Mesenchymal stem cell (in vitro differentiated cells and primary cell): ENCODE measurements around the gene THADA.

Experiments
- DNase-seq: peaks from one replicate; pipeline ENCODE4 v3.0.0-alpha.2; 2013
- H2AFZ ChIP-seq: one replicate; pipeline ENCODE4 v1.6.1; 2013; ENCODE audit warnings: low read depth, mild to moderate bottlenecking, control low read depth, inconsistent platforms, low read length, moderate library complexity
- H2AK5ac ChIP-seq: 2 replicates; pipeline ENCODE4 v1.6.1; 2013; ENCODE audit warnings: low read length, moderate library complexity, mild to moderate bottlenecking, inconsistent platforms; ENCODE audit not compliant: severe bottlenecking
- H2BK120ac ChIP-seq: one replicate; pipeline ENCODE4 v1.6.1; 2013; ENCODE audit warnings: low read depth, mild to moderate bottlenecking, inconsistent platforms, low read length, moderate library complexity
- H2BK12ac ChIP-seq, 2 experiments: one replicate each; pipeline ENCODE4 v1.6.1; 2013; ENCODE audit warnings: inconsistent platforms in 2 of 2, low read length in 2 of 2, mild to moderate bottlenecking in 2 of 2, moderate library complexity in 2 of 2, control low read depth in 1 of 2
- H2BK15ac ChIP-seq: one replicate; pipeline ENCODE4 v1.6.1; 2013; ENCODE audit warnings: mild to moderate bottlenecking, low read depth, inconsistent platforms; ENCODE audit not compliant: poor library complexity, severe bottlenecking
- H2BK5ac ChIP-seq: 2 replicates; pipeline ENCODE4 v1.6.1; 2013; ENCODE audit warnings: low read depth, mild to moderate bottlenecking, low read length, control low read depth, inconsistent platforms; ENCODE audit not compliant: poor library complexity, severe bottlenecking
- H3K14ac ChIP-seq, 2 experiments: one replicate each; pipeline ENCODE4 v1.6.1; 2013; ENCODE audit warnings: inconsistent platforms in 2 of 2, low read length in 2 of 2, control low read depth in 1 of 2, mild to moderate bottlenecking in 1 of 2, moderate library complexity in 1 of 2
- H3K18ac ChIP-seq, 2 experiments: one replicate each; pipeline ENCODE4 v1.6.1; 2013; ENCODE audit warnings: inconsistent platforms in 2 of 2, low read length in 2 of 2, control low read depth in 1 of 2, low read depth in 1 of 2, mild to moderate bottlenecking in 1 of 2
- H3K23ac ChIP-seq, 2 experiments: one replicate each; pipeline ENCODE4 v1.6.1; 2013; ENCODE audit warnings: inconsistent platforms in 2 of 2, low read length in 2 of 2, mild to moderate bottlenecking in 2 of 2, moderate library complexity in 2 of 2, control low read depth in 1 of 2
- H3K27ac ChIP-seq: 2 replicates; pipeline ENCODE4 v1.5.1; 2013; ENCODE audit warnings: mild to moderate bottlenecking, moderate library complexity, low read length, control low read depth, inconsistent platforms; ENCODE audit not compliant: poor library complexity, severe bottlenecking
- H3K27me3 ChIP-seq, 2 experiments: 2 replicates each; pipeline versions ENCODE4 v1.6.1 to v1.7.0; 2013; ENCODE audit warnings: low read length in 2 of 2, mild to moderate bottlenecking in 2 of 2, moderate library complexity in 2 of 2, control low read depth in 1 of 2, inconsistent platforms in 1 of 2; ENCODE audit not compliant: control insufficient read depth in 1 of 2, insufficient read depth in 1 of 2
- H3K36me3 ChIP-seq, 2 experiments: 2 replicates each; pipeline versions ENCODE4 v1.6.1 to v1.7.0; 2013; ENCODE audit warnings: low read length in 2 of 2, control low read depth in 1 of 2, inconsistent platforms in 1 of 2, low read depth in 1 of 2, mild to moderate bottlenecking in 1 of 2; ENCODE audit not compliant: insufficient read depth in 2 of 2, control insufficient read depth in 1 of 2
- H3K4ac ChIP-seq, 2 experiments: one replicate each; pipeline ENCODE4 v1.6.1; 2013; ENCODE audit warnings: inconsistent platforms in 2 of 2, low read length in 2 of 2, mild to moderate bottlenecking in 2 of 2, moderate library complexity in 2 of 2, control low read depth in 1 of 2, low read depth in 1 of 2
- H3K4me1 ChIP-seq: 2 replicates; pipeline ENCODE4 v1.6.1; 2013; ENCODE audit warnings: low read depth, low read length, control low read depth; ENCODE audit not compliant: control insufficient read depth, insufficient read depth
- H3K4me2 ChIP-seq: 2 replicates; pipeline ENCODE4 v1.6.1; 2013; ENCODE audit warnings: low read length, mild to moderate bottlenecking, inconsistent platforms; ENCODE audit not compliant: poor library complexity, severe bottlenecking
- H3K4me3 ChIP-seq, 2 experiments: 2 replicates each; pipeline versions ENCODE4 v1.5.1 to v1.7.0; 2013; ENCODE audit warnings: low read length in 2 of 2, mild to moderate bottlenecking in 2 of 2, control low read depth in 1 of 2, low read depth in 1 of 2; ENCODE audit not compliant: insufficient read depth in 1 of 2
- H3K79me1 ChIP-seq: replicated peaks from 2 replicates; pipeline ENCODE4 v1.6.1; 2013; ENCODE audit warnings: mild to moderate bottlenecking, control low read depth, low read length, inconsistent platforms; ENCODE audit not compliant: poor library complexity, severe bottlenecking
- H3K9ac ChIP-seq: 2 replicates; pipeline ENCODE4 v1.7.0; 2013; ENCODE audit warnings: mild to moderate bottlenecking, low read length, moderate library complexity
- H3K9me3 ChIP-seq: 2 replicates; pipeline ENCODE4 v1.7.0; 2013; ENCODE audit warnings: mild to moderate bottlenecking, low read length; ENCODE audit not compliant: control insufficient read depth
- H4K8ac ChIP-seq: one replicate; pipeline ENCODE4 v1.6.1; 2013; ENCODE audit warnings: inconsistent platforms, mild to moderate bottlenecking, low read length, moderate library complexity
- H4K91ac ChIP-seq: one replicate; pipeline ENCODE4 v1.6.1; 2013; ENCODE audit warnings: mild to moderate bottlenecking, low read length, inconsistent platforms
- WGBS: methylation state at CpG from one replicate; pipeline ENCODE4 v1.1.7; 2013; ENCODE audit warnings: mixed read lengths; 5-methylcytosine and 5-hydroxymethylcytosine counted together

The THADA gene

DNA sequence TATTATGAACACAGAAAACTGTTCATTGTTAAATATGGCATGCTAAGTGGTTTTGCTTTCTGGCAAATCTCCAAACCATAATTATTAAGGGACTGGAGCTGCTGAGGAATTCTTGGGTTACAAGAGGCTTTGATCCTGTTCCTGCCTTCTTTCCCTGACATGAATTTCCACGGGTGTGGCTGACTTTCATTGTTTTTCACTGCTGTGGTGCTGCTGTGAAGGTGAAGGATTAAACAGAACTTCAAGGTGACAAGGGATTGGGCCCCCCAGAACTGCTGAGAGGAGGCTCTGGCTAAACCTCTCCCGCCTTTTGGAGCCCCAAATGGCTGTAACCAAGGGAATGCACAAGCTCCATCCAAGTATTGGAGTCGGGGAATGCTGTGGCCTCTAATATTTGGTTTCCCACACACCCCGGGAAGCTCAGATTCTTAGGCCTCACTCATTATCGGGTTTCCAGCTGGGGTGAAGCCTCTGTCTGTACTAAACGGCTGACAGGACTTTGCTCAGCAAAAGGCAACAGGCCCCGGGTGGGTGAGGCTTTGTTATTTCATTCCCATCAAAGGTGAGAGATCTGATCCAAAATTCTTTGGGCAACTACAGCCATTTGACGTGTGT, 340.4 kb downstream of the THADA start:
- Histone ChIP-seq H3K4me1 (peaks cover 8% of the 10 kb centered on the region), H3K23ac (no peak overlapping the region), H3K18ac (no peak overlapping the region), H3K9me3 (no peaks in the 10 kb centered on the region), H3K36me3 (peaks cover 3 to 11% of the 10 kb centered on the region in 2 experiments), H2BK12ac (no peak overlapping the region), H3K27me3 (no peaks in the 10 kb centered on the region), H3K4me3 (no peak overlapping the region), H3K79me1 (no peaks in the 10 kb centered on the region), H4K8ac (no peak overlapping the region), H2BK120ac (no peak overlapping the region), H3K4ac (no peak overlapping the region), H2AFZ (no peak overlapping the region), H2BK5ac (no peak overlapping the region), H3K4me2 (no peak overlapping the region), H4K91ac (no peak overlapping the region), H3K14ac (no peak overlapping the region), H2BK15ac (no peak overlapping the region), H3K9ac (no peak overlapping the region), H2AK5ac (no peak overlapping the region), H3K27ac (no peak overlapping the region)
- 85% methylated on average over 8 of the region's 8 CpGs for WGBS
- no peak for DNase-seq

DNA sequence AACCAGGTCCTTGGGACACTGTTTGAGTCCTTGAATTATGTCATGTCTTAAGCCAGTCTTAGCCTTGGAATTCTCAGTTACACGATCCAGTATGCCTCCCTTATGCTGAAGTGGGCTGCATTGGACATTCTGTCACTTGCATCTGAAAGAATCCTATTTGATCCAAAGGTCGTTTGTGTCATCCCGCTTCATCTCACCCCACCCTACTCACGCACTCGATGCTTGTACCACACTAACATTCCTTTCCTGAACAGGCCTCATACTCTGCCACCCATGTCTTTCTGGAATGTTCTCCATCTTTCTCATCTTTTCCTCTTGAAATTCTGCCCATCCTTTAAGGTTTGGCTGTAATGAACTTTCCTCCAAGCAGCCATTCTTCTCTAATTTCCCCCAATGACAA, 341.5 kb downstream of the THADA start:
- 96% methylated on average over 5 of the region's 5 CpGs for WGBS

DNA sequence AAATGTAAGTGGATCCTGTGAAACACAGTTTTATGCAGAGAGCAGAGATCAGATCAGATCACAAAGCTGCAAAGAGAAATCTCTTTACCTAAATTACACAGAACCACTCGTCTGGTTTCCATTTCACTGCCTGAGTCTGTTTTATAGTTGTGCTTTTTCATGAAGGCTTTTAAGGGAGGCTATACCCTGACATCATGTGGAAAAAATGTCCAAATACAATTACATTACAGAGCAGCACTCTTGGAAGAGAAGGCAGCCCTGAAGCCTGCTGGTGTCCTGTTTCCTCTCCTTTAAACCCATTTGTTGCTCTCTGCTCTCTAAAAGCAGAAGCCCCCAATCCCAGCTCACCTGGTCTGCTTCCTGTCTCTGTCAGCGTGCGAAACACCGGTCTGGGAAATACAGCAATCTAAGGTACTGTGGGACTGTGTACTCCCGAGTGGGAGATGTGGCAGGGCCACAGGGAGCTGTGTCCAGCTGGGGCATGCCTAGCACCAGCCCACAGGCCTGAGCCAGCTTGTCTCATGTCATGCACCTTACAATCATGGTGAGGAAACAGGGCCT, 344.6 kb downstream of the THADA start:
- Histone ChIP-seq H3K4ac (peak overlapping the region; percentile 82 to 91), H3K4me3 (no peak overlapping the region), H3K4me2 (no peak overlapping the region), H3K23ac (no peak overlapping the region), H3K18ac (peak overlapping the region; percentile 93), H3K27me3 (no peaks in the 10 kb centered on the region), H2BK5ac (no peak overlapping the region), H4K91ac (peak overlapping the region; percentile 85), H3K36me3 (peaks cover 0 to 11% of the 10 kb centered on the region in 2 experiments), H3K9ac (peak overlapping the region; percentile 75), H2AFZ (no peak overlapping the region), H2BK120ac (no peak overlapping the region), H4K8ac (peak overlapping the region; percentile 79), H3K27ac (peak overlapping the region; percentile 80), H3K4me1 (peaks cover 8% of the 10 kb centered on the region), H3K79me1 (no peaks in the 10 kb centered on the region), H2AK5ac (no peak overlapping the region), H2BK12ac (peak overlapping the region; percentile 79 to 80), H3K9me3 (no peaks in the 10 kb centered on the region), H3K14ac (no peak overlapping the region), H2BK15ac (no peak overlapping the region)
- 29% methylated on average over 4 of the region's 5 CpGs for WGBS
- peak; percentile 69 for DNase-seq

More for the DNA sequence above, 341.5 kb downstream of the THADA start:
- no peak overlapping the region for H2BK15ac ChIP-seq
- no peak overlapping the region for H3K9ac ChIP-seq
- H3K23ac ChIP-seq: no peak overlapping the region
- peak overlapping the region; percentile 8 for H2BK120ac ChIP-seq
- no peak overlapping the region for H2BK5ac ChIP-seq
- no peak overlapping the region for H3K14ac ChIP-seq
- H3K4me1 ChIP-seq: peaks cover 8% of the 10 kb centered on the region
- H2AFZ ChIP-seq: no peak overlapping the region
- no peaks in the 10 kb centered on the region for H3K27me3 ChIP-seq
- no peak for DNase-seq
- H3K27ac ChIP-seq: no peak overlapping the region
- no peak overlapping the region for H3K4ac ChIP-seq
- no peaks in the 10 kb centered on the region for H3K9me3 ChIP-seq
- no peak overlapping the region for H3K4me3 ChIP-seq
- no peak overlapping the region for H2AK5ac ChIP-seq
- no peak overlapping the region for H2BK12ac ChIP-seq
- H3K18ac ChIP-seq: no peak overlapping the region
- H3K4me2 ChIP-seq: no peak overlapping the region
- peaks cover 3 to 11% of the 10 kb centered on the region in 2 experiments for H3K36me3 ChIP-seq
- H3K79me1 ChIP-seq: no peaks in the 10 kb centered on the region
- H4K91ac ChIP-seq: no peak overlapping the region
- no peak overlapping the region for H4K8ac ChIP-seq

DNA sequence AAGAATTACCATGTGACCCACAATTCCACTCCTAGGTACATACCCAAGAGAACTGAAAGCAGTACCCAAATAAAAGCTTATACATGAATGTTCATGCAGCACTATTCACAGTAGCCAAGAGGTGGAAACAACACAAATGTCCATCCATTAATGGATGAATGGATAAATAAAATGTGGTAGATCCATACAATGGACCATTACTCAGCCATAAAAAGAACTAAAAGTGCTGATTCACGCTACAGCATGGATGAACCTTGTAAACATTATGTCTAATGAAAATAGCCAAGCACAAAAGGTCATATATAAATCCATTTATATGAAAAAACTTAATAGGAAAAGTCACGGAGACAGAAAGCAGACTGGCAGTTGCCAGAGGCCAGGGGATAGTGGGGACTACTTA, 345.8 kb downstream of the THADA start:
- no peak overlapping the region for H4K8ac ChIP-seq
- no peak overlapping the region for H2BK5ac ChIP-seq
- no peak overlapping the region for H2AK5ac ChIP-seq
- H3K4me3 ChIP-seq: no peak overlapping the region
- H3K18ac ChIP-seq: no peak overlapping the region
- no peak overlapping the region for H4K91ac ChIP-seq
- H3K9me3 ChIP-seq: no peaks in the 10 kb centered on the region
- peaks cover 0 to 6% of the 10 kb centered on the region in 2 experiments for H3K36me3 ChIP-seq
- H3K79me1 ChIP-seq: no peaks in the 10 kb centered on the region
- no peak overlapping the region for H3K23ac ChIP-seq
- H3K27ac ChIP-seq: no peak overlapping the region
- no peak overlapping the region for H2BK12ac ChIP-seq
- WGBS: 100% methylated on average over 1 of the region's 2 CpGs
- no peaks in the 10 kb centered on the region for H3K27me3 ChIP-seq
- no peak for DNase-seq
- no peak overlapping the region for H3K14ac ChIP-seq
- no peak overlapping the region for H3K4me2 ChIP-seq
- H3K4ac ChIP-seq: no peak overlapping the region
- peaks cover 5% of the 10 kb centered on the region for H3K4me1 ChIP-seq
- H2AFZ ChIP-seq: no peak overlapping the region
- no peak overlapping the region for H3K9ac ChIP-seq
- no peak overlapping the region for H2BK15ac ChIP-seq
- no peak overlapping the region for H2BK120ac ChIP-seq
